CD14-positive monocyte (primary cell): Measurements from ENCODE around the gene SYNPO2. TPM values are rescaled to one million over a fixed set of nuclear protein-coding genes. Genes with fewer than 3 reads are reported as not detected.

Experiments
- DNase-seq, 3 donors: peaks; one replicate each; pipeline ENCODE4 v3.0.0-alpha.2; 2011 to 2022
- H2AFZ ChIP-seq: 2 replicates; pipeline ENCODE4 v1.6.0; 2012; ENCODE audit warnings: mild to moderate bottlenecking, low read depth, low read length, inconsistent platforms; ENCODE audit not compliant: insufficient read depth, poor library complexity, severe bottlenecking
- H3K27ac ChIP-seq, 2 donors: 1 replicate in 1 of 2; 2 replicates in 1 of 2; pipeline ENCODE4 v1.5.1; 2012 to 2013; ENCODE audit warnings: low read length in 2 of 2, control low read depth in 1 of 2, inconsistent platforms in 1 of 2, low read depth in 1 of 2, mild to moderate bottlenecking in 1 of 2
- H3K27me3 ChIP-seq, 2 donors: one replicate each; pipeline versions ENCODE4 v1.6.0 to v1.6.1; 2011 to 2013; ENCODE audit warnings: low read length in 2 of 2; ENCODE audit not compliant: control insufficient read depth in 2 of 2, insufficient read depth in 2 of 2
- H3K36me3 ChIP-seq, 2 donors: replicated peaks in 1 of 2; 1 replicate in 1 of 2; 2 replicates in 1 of 2; pipeline versions ENCODE4 v1.5.1 to v1.6.1; 2012 to 2013; ENCODE audit warnings: low read length in 2 of 2, control low read depth in 1 of 2, inconsistent platforms in 1 of 2, mild to moderate bottlenecking in 1 of 2; ENCODE audit not compliant: insufficient read depth in 2 of 2, control insufficient read depth in 1 of 2
- H3K4me1 ChIP-seq, 2 donors: 1 replicate in 1 of 2; 2 replicates in 1 of 2; pipeline versions ENCODE4 v1.5.1 to v1.6.1; 2012 to 2013; ENCODE audit warnings: low read length in 2 of 2, control low read depth in 1 of 2, inconsistent platforms in 1 of 2, mild to moderate bottlenecking in 1 of 2, moderate library complexity in 1 of 2; ENCODE audit not compliant: insufficient read depth in 2 of 2, control insufficient read depth in 1 of 2
- H3K4me2 ChIP-seq: replicated peaks from 2 replicates; pipeline ENCODE3; 2012; ENCODE audit warnings: low read length, moderate library complexity, mild to moderate bottlenecking; ENCODE audit not compliant: poor library complexity, severe bottlenecking; ENCODE audit errors: extremely low read depth
- H3K4me3 ChIP-seq, 3 experiments: fragments of 200-600 bp in 1 of 3; sonication (generic) in 1 of 3; replicated peaks in 1 of 3; 1 replicate in 2 of 3; 2 replicates in 1 of 3; pipeline ENCODE4 v1.5.1; 2011 to 2013; ENCODE audit warnings: low read length in 3 of 3, mild to moderate bottlenecking in 3 of 3, control low read depth in 2 of 3, low read depth in 2 of 3, inconsistent platforms in 1 of 3, moderate library complexity in 1 of 3
- H3K79me2 ChIP-seq: 2 replicates; pipeline ENCODE4 v1.6.0; 2012; ENCODE audit warnings: mild to moderate bottlenecking, control low read depth, inconsistent platforms, low read length, moderate library complexity; ENCODE audit not compliant: insufficient read depth
- H3K9ac ChIP-seq: 2 replicates; pipeline ENCODE4 v1.6.0; 2017; ENCODE audit warnings: low read length, mild to moderate bottlenecking; ENCODE audit not compliant: insufficient read depth, poor library complexity, severe bottlenecking
- H3K9me3 ChIP-seq, 2 donors: replicated peaks in 1 of 2; 1 replicate in 1 of 2; 2 replicates in 1 of 2; pipeline versions ENCODE4 v1.5.1 to v1.6.1; 2012 to 2013; ENCODE audit warnings: low read length in 2 of 2, control low read depth in 1 of 2; ENCODE audit not compliant: control insufficient read depth in 1 of 2, insufficient read depth in 1 of 2
- H4K20me1 ChIP-seq: 2 replicates; pipeline ENCODE4 v1.6.0; 2012; ENCODE audit warnings: mild to moderate bottlenecking, low read length, control low read depth, moderate library complexity; ENCODE audit not compliant: insufficient read depth
- H3K27ac Mint-ChIP-seq, 7 donors: one replicate each; pipeline ENCODE4 v1.8.0; 2020; ENCODE audit warnings: mild to moderate bottlenecking in 7 of 7, mixed read lengths in 7 of 7, moderate library complexity in 6 of 7, inconsistent platforms in 2 of 7
- H3K27me3 Mint-ChIP-seq, 3 donors: one replicate each; pipeline ENCODE4 v1.8.0; 2021 to 2022; ENCODE audit warnings: low read depth in 3 of 3, mild to moderate bottlenecking in 3 of 3, mixed read lengths in 3 of 3, moderate library complexity in 3 of 3, inconsistent platforms in 1 of 3
- H3K36me3 Mint-ChIP-seq, 2 donors: one replicate each; pipeline ENCODE4 v1.8.0; 2020; ENCODE audit warnings: mixed read lengths in 2 of 2, inconsistent platforms in 1 of 2, mild to moderate bottlenecking in 1 of 2
- H3K4me1 Mint-ChIP-seq: one replicate; pipeline ENCODE4 v1.8.0; 2020; ENCODE audit warnings: mild to moderate bottlenecking, mixed read lengths
- H3K4me3 Mint-ChIP-seq, 2 donors: one replicate each; pipeline ENCODE4 v1.8.0; 2020; ENCODE audit warnings: mild to moderate bottlenecking in 2 of 2, mixed read lengths in 2 of 2, moderate library complexity in 1 of 2
- H3K9me3 Mint-ChIP-seq, 7 donors: one replicate each; pipeline ENCODE4 v1.8.0; 2020 to 2022; ENCODE audit warnings: mixed read lengths in 7 of 7, mild to moderate bottlenecking in 6 of 7, moderate library complexity in 6 of 7, inconsistent platforms in 2 of 7
- WGBS: methylation state at CpG from one replicate; pipeline ENCODE4 v1.1.5; 2013; ENCODE audit warnings: missing lambda C conversion rate; ENCODE audit not compliant: insufficient coverage; 5-methylcytosine and 5-hydroxymethylcytosine counted together
- intact Hi-C, 2 donors: fragments of 100-400 bp; cut with micrococcal nuclease; formaldehyde crosslinking; loops; one replicate each; pipeline versions ENCODE4 v1.15.0 to v1.15.1; 2023
- polyA plus RNA-seq, 3 donors: library from polyadenylated mRNA; depleted of rRNA in 1 of 3; unstranded in 2 of 3; stranded (reverse) in 1 of 3; fragments of 300-500 nt in 2 of 3; fragments of >200 nt in 1 of 3; fragmentation: Illumina TruSeq in 2 of 3; gene quantifications; 1 replicate in 2 of 3; 2 replicates in 1 of 3; pipeline ENCODE4 v1.2.3, GENCODE V29; 2012 to 2021
- TF ChIP-seq, protein P1 (sequence below): fragments of 200-600 bp; IDR thresholded peaks from one replicate; pipeline ENCODE4 v1.8.0; 2022; ENCODE audit warnings: antibody characterized with exemption, mild to moderate bottlenecking

Gene SYNPO2
- polyA plus RNA-seq, 3 donors, result 0.04 TPM; not detected in 2

DNA sequence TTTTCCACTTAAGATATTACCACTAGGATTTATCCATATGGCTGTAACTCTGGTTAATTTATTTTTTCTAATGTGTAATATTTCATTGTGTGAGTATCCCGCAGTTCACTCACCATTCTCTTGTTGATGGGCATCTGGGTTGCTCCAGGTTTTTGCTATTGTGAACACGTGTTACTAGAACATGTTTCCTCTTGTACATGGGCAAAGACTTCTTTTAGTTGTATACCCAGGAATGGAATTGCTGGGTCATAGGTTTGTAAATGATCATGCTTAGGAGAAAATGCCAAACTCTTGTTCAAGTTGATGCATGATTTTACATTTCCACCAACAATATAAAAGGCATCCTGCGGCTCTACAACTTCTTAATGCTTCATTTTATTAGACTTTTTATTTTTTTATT is 26.8 kb downstream of the SYNPO2 start:
- no peaks in the 10 kb centered on the region for H3K36me3 Mint-ChIP-seq
- WGBS, result no CpG with 5 or more reads among the region's 3 CpGs
- no peaks in the 10 kb centered on the region for H3K27me3 ChIP-seq
- H3K27ac ChIP-seq, result no peak overlapping the region
- H3K79me2 ChIP-seq, result no peaks in the 10 kb centered on the region
- H4K20me1 ChIP-seq, result no peaks in the 10 kb centered on the region
- no peaks in the 10 kb centered on the region for H3K4me1 ChIP-seq
- H3K4me2 ChIP-seq, result no peak overlapping the region
- no peak overlapping the region for H3K4me3 ChIP-seq
- no peak overlapping the region for H3K9ac ChIP-seq
- H3K27me3 Mint-ChIP-seq, result peaks cover 2 to 7% (median 4%) of the 10 kb centered on the region in 3 donors
- TF ChIP-seq, protein P1, sequence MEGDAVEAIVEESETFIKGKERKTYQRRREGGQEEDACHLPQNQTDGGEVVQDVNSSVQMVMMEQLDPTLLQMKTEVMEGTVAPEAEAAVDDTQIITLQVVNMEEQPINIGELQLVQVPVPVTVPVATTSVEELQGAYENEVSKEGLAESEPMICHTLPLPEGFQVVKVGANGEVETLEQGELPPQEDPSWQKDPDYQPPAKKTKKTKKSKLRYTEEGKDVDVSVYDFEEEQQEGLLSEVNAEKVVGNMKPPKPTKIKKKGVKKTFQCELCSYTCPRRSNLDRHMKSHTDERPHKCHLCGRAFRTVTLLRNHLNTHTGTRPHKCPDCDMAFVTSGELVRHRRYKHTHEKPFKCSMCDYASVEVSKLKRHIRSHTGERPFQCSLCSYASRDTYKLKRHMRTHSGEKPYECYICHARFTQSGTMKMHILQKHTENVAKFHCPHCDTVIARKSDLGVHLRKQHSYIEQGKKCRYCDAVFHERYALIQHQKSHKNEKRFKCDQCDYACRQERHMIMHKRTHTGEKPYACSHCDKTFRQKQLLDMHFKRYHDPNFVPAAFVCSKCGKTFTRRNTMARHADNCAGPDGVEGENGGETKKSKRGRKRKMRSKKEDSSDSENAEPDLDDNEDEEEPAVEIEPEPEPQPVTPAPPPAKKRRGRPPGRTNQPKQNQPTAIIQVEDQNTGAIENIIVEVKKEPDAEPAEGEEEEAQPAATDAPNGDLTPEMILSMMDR, result no peak
- no peak overlapping the region for H3K27ac Mint-ChIP-seq
- peaks cover 3% of the 10 kb centered on the region for H3K4me1 Mint-ChIP-seq
- H3K4me3 Mint-ChIP-seq, result no peak overlapping the region
- intact Hi-C loops, result no loop called here
- DNase-seq, result no peak
- H3K9me3 Mint-ChIP-seq, result peaks cover 0 to 1% (median 0%) of the 10 kb centered on the region in 7 donors
- H3K9me3 ChIP-seq, result no peaks in the 10 kb centered on the region
- no peaks in the 10 kb centered on the region for H3K36me3 ChIP-seq
- H2AFZ ChIP-seq, result no peak overlapping the region

DNA sequence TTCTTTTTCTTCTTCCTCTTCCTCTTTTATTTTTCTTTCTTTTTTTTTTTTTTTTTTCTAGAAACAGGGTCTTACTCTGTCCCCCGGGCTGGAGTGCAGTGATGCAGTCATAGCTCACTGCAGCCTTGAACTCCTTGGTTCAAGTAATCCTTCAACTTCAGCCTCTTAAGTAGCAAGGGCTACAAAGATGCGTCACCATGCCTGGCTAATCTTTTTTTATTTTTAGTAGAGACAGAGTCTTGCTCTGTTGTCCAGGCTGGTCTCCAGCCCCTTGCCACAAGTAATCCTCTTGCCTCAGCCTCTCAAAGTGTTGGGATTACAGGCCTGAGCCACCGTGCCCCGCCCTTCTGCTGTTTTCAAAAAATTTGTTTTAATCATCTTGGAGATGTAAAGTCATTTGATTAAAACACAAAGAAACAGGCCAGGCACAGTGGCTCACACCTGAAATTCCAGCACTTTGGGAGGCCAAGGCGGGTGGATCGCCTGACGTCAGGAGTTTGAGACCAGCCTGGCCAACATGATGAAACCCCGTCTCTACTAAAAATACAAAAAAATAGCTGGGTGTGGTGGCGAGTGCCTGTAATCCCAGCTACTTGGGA is 28.1 kb downstream of the SYNPO2 start:
- no peaks in the 10 kb centered on the region for H4K20me1 ChIP-seq
- no peak overlapping the region for H3K4me2 ChIP-seq
- H3K4me1 ChIP-seq, result no peaks in the 10 kb centered on the region
- H3K9me3 ChIP-seq, result no peaks in the 10 kb centered on the region
- H3K9ac ChIP-seq, result no peak overlapping the region
- WGBS, result no CpG with 5 or more reads among the region's 9 CpGs
- H3K9me3 Mint-ChIP-seq, result peaks cover 0 to 1% (median 0%) of the 10 kb centered on the region in 7 donors
- H3K79me2 ChIP-seq, result no peaks in the 10 kb centered on the region
- TF ChIP-seq, protein P1, result no peak
- no peak overlapping the region for H3K27ac ChIP-seq
- H3K4me1 Mint-ChIP-seq, result peaks cover 3% of the 10 kb centered on the region
- peaks cover 3 to 10% (median 6%) of the 10 kb centered on the region in 3 donors for H3K27me3 Mint-ChIP-seq
- no peaks in the 10 kb centered on the region for H3K27me3 ChIP-seq
- intact Hi-C loops, result no loop called here
- H3K36me3 ChIP-seq, result no peaks in the 10 kb centered on the region
- no peak for DNase-seq
- H3K36me3 Mint-ChIP-seq, result no peaks in the 10 kb centered on the region
- H2AFZ ChIP-seq, result no peak overlapping the region
- H3K27ac Mint-ChIP-seq, result peak overlapping the region in 1 of 7 donors; percentile 13
- H3K4me3 ChIP-seq, result no peak overlapping the region
- H3K4me3 Mint-ChIP-seq, result no peak overlapping the region
